ENCODE measurements around the gene ARL14EP.

Gene ARL14EP

GRCh38 chr11:30377347-30377746 lies 54.4 kb downstream of the ARL14EP start:
- TF ChIP-seq CTCF (conservative IDR thresholded peaks at IDR 0.05), result no peak
- H3K27ac ChIP-seq, result no peak overlapping the region

- TF ChIP-seq CTCF (conservative IDR thresholded peaks at IDR 0.05), result no peak
These were observed 57.9 kb downstream of the ARL14EP start for GRCh38 chr11:30380846-30381245.

GRCh38 chr11:30381879-30382278 lies 59.0 kb downstream of the ARL14EP start:
- no peak for TF ChIP-seq CTCF (conservative IDR thresholded peaks at IDR 0.05)
- H3K27ac ChIP-seq, result no peak overlapping the region

More at GRCh38 chr11:30380846-30381245, 57.9 kb downstream of the ARL14EP start:
- H3K27ac ChIP-seq, result no peak overlapping the region

Data from VCaP (cell line).